Spleen (tissue), 7 donors: ENCODE results near the gene DCLRE1A.

Source experiments
- POLR2A ChIP-seq, 3 donors: fragments of 450-650 bp; IDR thresholded peaks; one replicate each; pipeline ENCODE4 v1.5.1; 2017; ENCODE audit warnings: antibody characterized with exemption in 3 of 3, mild to moderate bottlenecking in 1 of 3
- POLR2AphosphoS5 ChIP-seq, 3 donors: sonication (generic); formaldehyde crosslinking; IDR thresholded peaks; one replicate each; pipeline ENCODE4 v1.5.1; 2017; ENCODE audit warnings: antibody characterized with exemption in 3 of 3
- TF ChIP-seq, protein P1 (sequence below), 11 experiments: fragments of 200-600 bp in 7 of 11; fragments of 450-650 bp in 4 of 11; sonication (generic) in 4 of 11; IDR thresholded peaks in 8 of 11; conservative IDR thresholded peaks in 3 of 11; 1 replicate in 7 of 11; 2 replicates in 4 of 11; pipeline versions ENCODE4 v1.4.0 to v1.8.0; 2016 to 2021; ENCODE audit warnings: antibody characterized with exemption in 11 of 11, inconsistent platforms in 4 of 11, mild to moderate bottlenecking in 1 of 11
- donor health status: DM: no; HTN: no; CAD: no; lungs with moderate emphysema.
- donor health status: DM: no; HTN: no; CAD: no.
- donor health status: DM: no; HTN: no; CAD: no.

- TF ChIP-seq POLR2A (IDR thresholded peaks at IDR 0.05) (no peak), POLR2AphosphoS5 (IDR thresholded peaks at IDR 0.05) (no peak)
- TF ChIP-seq, protein P1, sequence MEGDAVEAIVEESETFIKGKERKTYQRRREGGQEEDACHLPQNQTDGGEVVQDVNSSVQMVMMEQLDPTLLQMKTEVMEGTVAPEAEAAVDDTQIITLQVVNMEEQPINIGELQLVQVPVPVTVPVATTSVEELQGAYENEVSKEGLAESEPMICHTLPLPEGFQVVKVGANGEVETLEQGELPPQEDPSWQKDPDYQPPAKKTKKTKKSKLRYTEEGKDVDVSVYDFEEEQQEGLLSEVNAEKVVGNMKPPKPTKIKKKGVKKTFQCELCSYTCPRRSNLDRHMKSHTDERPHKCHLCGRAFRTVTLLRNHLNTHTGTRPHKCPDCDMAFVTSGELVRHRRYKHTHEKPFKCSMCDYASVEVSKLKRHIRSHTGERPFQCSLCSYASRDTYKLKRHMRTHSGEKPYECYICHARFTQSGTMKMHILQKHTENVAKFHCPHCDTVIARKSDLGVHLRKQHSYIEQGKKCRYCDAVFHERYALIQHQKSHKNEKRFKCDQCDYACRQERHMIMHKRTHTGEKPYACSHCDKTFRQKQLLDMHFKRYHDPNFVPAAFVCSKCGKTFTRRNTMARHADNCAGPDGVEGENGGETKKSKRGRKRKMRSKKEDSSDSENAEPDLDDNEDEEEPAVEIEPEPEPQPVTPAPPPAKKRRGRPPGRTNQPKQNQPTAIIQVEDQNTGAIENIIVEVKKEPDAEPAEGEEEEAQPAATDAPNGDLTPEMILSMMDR (IDR thresholded peaks at IDR 0.05 in 8 of 11, conservative IDR thresholded peaks at IDR 0.05 in 3 of 11), result no peak
Observed at GRCh38 chr10:113801569-113801968, 52.3 kb downstream of the DCLRE1A start.
